GM03348 (cell line): Measurements from ENCODE around the gene DTNB.
"Not testable (repeated sequence)": the region's sequence is repeated elsewhere in the genome, so short reads cannot be mapped to it uniquely, and the experiment has no call there.

Experiments used
- DNase-seq: peaks from one replicate; pipeline ENCODE4 v3.0.0; 2012; ENCODE audit warnings: low spot score

Gene DTNB

GRCh38 chr2:25673300-25674076 is at the start of gene DTNB:
TSS of gene DTNB (minus strand) at chr2:25673577. CDS start at chr2:25652660, 20,917 bp downstream.
- peak; percentile 95 for DNase-seq

DNA sequence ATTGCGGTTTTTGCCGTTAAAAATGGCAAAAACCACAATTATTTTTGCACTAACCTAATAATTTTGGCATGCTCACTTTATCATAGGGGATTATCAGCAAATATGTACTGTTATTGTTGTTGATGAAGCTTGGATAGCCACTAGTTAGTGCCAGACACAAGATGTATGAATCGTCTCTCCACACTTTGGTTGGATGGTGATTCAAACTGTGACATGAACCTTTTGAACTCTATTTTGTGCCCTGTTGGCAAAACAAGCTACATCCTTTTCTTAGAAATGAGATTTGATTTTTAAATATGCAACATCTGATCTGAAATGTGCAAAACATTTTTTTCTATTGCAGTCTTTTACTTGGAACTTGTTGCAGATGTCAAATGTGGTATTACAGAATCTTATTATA is 48.8 kb upstream of the DTNB start:
- no peak for DNase-seq

DNA sequence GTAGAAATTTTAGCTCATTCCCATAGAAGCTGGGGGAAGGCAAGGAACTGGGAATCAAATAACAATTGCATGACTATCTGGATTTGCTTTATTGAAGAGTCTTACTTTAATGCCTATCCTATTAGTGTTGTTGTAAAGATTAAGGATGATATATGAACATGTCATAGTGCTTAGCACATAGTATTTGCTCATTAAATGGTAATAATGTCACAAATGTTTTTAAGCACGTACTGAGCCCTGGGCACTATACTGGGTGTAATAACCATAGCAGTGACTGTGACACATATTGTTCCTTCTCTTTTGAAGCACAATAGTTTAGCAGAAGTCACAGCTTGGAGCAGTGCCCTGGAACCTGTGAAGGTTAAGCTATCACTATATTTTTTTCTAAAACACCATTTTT is 47.2 kb upstream of the DTNB start:
- DNase-seq, result no peak

- DNase-seq, result peak; percentile 26
Measured at GRCh38 chr2:25714740-25715139, 41.4 kb upstream of the DTNB start.

- no peak for DNase-seq
Measured at GRCh38 chr2:25712455-25712854, 39.1 kb upstream of the DTNB start.

DNA sequence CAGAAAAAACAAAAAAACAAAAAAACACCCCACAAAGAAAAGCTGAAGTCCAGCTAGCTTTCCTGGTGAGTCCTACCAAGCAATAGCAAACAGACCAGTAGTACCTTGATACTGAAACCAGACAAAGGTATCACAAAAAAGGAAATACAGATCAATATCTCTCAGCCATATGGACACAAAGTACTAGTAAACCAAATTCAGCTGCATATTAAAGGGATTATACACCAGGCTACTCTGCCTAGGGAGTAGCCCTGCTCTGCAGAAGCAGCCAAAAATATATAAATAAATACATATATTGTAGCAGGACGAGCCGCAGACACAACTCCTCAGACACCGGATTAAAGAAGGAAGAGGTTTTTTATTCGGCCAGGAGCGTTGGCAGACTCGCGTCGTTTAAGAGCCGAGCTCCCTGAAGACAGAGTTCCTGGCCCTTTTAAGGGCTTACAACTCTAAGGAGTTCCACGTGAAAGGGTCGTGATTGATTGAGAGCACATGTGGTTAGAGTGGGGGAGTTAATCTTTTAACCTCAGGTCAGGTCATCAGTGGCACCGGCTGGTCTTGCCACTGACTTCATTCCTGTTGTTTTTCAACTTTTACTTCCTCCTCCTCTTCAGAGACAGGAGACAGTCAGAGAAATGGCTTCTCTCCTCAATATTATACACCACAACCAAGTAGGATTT is 38.4 kb upstream of the DTNB start:
- no peak for DNase-seq

DNA sequence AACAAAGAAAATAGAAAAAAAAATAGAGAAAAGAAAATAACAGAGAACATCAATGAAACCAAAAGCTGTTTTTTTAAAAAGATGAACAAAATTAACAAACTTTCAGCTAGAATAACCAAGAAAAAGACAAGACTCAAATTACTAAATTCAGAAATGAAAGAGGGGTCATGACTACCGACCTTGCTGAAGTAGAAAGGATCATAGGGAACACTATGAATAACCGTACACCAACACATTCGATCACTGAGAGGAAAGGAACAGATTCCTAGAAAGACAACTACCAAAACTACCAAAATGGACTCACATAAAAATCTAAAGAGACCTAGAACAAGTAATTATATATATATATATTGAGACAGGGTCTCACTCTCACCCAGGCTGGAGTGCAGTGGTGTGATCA is 37.4 kb upstream of the DTNB start:
- DNase-seq, result no peak

- DNase-seq, result no peak
Measured at GRCh38 chr2:25709349-25709748, 36.0 kb upstream of the DTNB start.

- no peak for DNase-seq
Measured at GRCh38 chr2:25707927-25708590, 34.7 kb upstream of the DTNB start.

DNA sequence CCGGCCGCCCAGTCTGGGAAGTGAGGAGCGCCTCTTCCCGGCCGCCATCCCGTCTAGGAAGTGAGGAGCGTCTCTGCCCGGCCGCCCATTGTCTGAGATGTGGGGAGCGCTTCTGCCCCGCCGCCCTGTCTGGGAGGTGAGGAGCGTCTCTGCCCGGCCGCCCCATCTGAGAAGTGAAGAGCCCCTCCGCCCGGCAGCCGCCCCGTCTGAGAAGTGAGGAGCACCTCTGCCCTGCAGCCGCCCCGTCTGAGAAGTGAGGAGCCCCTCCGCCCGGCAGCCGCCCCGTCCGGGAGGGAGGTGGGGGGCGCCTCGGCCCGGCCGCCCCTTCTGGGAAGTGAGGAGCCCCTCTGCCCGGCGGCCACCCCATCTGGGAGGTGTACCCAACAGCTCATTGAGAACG is 32.2 kb upstream of the DTNB start:
- not testable (repeated sequence) for DNase-seq

DNA sequence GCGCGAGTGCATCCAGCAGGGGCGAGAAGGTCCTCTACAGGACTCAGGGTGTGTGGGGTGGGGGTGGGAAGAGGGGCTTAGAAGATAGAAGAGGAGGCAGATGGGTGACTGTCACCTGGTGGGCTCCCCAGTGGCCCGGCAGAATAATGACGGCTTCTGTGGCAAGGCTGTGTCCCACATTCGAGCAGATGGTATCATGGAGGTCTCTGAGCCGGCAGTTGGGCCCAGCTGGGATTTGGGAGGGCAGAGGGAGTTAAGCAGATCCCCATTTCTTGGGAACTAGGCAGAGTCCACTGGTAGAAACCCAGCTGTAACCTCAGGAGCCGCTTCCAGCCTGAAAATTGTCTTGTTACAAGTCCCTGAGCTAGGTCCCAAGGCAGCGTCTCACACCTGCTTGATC is 28.4 kb upstream of the DTNB start:
- DNase-seq, result no peak

DNA sequence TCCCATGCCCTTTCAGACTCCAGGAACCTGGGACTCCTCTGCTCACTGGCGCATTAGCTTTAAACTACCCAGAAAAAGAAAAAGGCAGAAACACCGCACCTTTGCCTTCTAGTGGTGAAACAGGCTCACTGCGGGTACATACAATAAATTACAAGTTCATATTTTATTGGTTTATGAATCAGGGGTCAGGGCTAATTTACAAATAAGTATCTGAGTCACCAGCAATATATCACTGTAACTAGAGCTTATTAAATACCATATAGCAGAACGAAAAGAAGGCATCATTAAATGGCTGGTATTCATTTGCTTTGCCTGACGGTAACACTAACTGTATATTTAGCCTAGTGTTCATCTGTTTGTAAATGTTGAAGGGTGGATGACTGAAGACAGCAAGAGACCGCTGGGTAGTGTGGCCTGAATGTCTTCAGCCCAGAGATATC is 26.9 kb upstream of the DTNB start:
- DNase-seq, result peak; percentile 43

DNA sequence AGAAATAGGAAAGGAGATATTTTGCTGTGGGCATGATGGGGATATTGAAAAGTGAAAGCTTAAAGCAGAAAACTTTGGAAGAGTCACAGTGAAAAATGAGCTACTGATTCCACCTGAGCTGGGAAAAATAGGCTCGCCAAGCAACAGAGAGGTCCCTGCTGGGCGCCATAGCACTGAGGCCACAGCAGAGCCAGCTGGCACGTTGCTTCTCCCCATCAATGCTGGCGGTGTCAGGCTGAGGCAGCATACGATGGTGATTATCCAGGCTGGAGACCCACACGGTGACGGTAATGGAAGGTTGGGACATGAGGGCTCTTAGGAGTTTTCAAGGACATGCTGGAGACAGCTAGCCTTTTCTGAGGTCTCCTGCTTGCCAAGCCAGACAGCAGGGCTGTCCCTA is 25.8 kb upstream of the DTNB start:
- no peak for DNase-seq

DNA sequence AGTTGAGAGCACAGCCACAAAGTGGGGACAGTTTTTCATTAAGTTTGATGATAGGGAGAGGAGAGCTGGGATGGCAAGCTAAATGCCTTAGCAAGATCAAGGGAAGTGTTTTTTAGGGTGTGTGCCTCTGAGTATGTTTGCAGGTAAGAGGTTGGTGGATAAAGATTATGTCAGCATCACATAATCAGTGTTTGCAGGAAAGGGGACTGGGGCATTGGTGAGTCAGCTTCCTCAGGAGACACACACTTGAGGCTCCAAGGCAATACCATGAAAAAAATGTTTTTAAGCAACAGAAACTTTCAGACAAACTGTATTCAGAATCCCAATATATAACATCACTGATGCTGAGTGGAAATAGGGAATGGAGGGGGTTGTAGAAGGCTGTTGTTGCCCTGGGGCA is 25.4 kb upstream of the DTNB start:
- no peak for DNase-seq

DNA sequence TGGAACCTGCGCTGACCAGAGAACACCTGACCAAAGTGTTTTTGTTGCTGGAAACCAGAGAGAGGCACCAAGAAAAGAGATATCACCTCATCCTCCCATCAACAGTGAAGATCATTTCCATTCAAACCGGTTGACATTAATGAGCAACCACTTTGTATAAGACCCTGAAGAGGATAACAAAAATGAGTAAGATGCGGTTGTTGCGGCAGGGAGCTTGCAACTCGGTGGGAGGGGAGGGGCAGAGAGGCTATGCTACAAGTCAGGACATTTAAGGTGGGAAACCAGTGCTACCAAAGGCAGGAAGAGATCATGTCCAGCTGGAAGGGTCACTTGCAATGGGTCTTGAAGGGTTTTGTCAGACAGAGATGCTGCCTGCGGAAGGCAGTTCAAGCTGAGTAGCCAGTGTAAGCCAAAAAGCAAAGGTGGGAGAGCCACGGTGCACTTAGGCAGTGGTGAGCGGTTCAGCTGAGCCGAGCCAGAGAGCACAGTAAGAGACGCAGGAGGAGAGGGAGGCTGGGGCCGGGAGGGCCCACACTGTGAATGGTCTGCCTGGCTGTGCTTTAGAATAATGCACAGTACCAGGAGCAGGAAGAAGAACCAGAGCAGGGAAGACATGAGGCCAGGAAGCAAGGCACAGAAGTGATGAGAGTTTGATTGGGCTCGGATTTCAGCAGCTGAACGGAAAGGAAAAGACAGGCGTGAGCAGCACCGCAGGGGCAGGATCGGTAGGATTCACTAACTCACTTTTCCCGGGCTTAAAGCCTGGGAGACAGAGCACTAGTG is 24.4 kb upstream of the DTNB start:
- peak; percentile 23 for DNase-seq

- no peak for DNase-seq
Measured at GRCh38 chr2:25692737-25693445, 19.5 kb upstream of the DTNB start.

- DNase-seq, result no peak
Measured at GRCh38 chr2:25692143-25692542, 18.8 kb upstream of the DTNB start.

- DNase-seq, result no peak
Measured at GRCh38 chr2:25690058-25690457, 16.7 kb upstream of the DTNB start.

DNA sequence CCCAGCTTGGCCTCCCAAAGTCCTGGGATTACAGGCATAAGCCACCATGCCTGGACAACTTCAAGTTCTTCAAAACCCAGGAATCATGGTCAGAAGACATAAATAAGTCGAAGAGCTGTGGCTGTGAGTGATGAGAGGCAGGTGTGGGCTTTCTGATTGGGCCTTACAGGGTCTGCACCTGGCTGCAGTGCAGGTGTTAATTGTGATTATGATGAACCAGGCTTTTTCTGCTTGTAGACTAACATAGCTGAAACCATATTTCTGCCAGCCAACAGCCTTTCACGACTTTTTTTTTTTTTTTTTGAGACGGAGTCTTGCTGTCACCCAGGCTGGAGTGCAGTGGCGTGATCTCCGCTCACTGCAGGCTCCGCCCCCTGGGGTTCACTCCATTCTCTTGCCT is 14.9 kb upstream of the DTNB start:
- DNase-seq, result no peak

GRCh38 chr2:25685741-25686140 is 12.4 kb upstream of the DTNB start:
- DNase-seq, result no peak

GRCh38 chr2:25684577-25685473 is 11.4 kb upstream of the DTNB start:
- DNase-seq, result no peak
